CMK (cell line): Measurements from ENCODE around the gene NOC2L.
"Not testable (repeated sequence)": the region's sequence is repeated elsewhere in the genome, so short reads cannot be mapped to it uniquely, and the experiment has no call there.

ENCODE experiments used
- DNase-seq: peaks from one replicate; pipeline ENCODE4 v3.0.0-alpha.2; 2010; ENCODE audit warnings: low read depth

The NOC2L gene

DNA sequence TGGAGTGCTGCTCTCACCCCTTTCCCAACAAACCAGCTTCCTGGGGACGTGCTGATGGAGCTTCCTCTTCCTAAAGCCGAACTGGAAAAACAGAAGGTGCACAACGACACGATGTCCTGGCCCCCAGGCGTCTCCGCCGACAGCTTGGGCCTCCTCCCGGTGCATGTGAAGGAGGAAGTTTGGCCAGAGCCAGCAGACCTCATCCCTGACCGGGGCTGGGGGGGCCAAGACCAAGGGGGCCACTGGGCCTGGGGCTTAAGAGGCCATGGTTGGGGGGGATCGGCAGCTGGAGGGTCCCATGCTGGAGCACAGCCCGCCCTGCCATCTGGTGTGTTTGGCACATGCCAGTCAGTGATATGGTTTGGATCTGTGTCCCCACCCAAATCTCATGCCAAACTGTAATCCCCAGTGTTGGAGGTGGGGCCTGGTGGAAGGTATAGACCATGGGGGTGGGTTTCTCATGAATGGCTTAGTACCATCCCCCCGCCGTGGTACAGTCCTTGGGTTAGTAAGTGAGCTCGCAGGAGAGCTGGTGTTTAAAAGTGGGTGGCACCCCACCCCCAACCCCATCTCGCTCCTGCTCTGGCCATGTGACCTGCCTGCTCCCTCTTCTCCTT is 34.4 kb upstream of the NOC2L start:
- DNase-seq, result no peak

DNA sequence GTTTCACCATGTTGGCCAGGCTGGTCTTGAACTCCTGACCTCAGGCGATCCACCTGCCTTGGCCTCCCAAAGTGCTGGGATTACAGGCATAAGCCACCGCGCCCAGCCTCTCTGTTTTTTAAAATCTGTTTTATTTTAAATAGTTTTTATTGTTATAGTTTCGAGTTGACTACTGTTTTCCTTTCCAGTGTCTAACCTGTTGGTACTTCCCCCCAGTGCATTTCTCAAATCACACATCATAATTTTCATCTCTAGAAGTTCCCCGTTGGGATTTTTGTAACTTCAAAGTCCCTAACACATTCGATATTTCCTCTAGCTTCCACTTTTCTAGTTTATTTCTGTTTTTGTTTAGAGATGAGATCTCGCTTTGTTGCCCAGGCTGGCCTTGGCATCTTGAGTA is 33.3 kb upstream of the NOC2L start:
- no peak for DNase-seq

DNA sequence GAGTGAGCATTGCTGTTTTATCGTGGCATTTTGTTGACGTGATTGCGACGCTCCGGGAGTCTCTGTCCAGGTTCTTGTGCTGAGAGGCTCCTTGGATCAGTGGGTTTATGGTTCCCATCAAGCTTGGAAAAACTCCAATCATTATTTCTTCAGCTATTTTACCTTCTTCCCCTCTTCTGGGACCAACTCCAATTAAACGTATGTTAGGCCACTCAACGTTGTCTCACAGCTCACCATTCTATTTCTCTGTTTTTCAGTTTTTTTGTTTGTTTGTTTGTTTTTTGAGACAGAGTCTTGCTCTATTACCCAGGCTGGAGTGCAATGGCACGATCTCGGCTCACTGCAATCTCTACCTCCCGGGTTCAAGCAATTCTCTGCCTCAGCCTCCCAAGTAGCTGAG is 32.8 kb upstream of the NOC2L start:
- DNase-seq, result no peak

DNA sequence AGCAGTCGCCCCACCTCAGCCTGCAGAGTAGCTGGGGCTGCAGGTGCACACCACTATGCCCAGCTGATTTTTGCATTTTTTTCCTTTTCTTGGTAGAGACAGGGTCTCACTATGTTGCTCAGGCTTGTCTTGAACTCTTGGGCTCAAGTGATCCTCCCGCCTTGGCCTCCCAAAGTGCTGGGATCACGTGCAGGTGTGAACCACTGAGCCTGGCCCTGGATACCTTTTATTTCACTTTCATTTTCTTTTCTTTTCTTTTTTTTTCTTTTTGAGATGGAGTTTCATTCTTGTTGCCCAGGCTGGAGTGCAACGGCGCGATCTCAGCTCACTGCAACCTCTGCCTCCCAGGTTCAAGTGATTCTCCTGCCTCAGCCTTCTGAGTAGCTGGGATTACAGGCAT is 32.2 kb upstream of the NOC2L start:
- DNase-seq, result not testable (repeated sequence)

DNA sequence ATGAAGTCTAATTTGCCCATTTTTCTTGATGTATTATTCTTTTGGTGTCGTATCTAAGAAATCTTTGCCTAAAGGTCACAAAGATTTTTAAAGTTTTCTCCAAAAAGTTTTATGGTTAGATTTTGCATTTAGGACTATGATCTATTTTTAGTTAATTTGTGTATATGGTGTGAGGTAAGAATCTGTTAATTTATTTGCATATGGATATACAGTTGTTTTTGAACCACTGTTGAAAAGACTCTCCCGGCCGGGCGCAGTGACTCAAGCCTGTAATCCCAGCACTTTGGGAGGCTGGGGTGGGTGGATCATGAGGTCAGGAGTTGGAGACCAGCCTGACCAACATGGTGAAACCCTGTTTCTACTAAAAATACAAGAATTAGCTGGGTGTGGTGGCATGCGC is 29.0 kb upstream of the NOC2L start:
- not testable (repeated sequence) for DNase-seq

DNA sequence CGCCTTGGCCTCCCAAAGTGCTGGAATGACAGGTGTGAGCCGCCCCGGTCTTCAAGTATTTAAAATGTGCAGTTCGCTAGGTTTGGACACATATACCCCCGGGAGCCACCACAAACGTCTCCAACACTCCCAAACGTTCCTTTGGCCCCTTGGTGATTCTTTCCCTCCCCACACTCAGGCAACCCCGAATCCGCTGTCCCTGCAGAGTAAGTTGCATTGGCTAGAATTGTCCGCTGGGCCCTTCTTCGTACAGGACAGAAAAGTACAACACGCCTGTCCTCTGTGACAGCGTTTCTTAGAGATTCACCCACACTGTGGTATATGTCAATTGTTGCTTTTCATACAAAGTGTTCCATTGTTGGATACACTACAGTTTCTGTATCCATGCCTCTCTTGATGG is 26.1 kb upstream of the NOC2L start:
- no peak for DNase-seq

DNA sequence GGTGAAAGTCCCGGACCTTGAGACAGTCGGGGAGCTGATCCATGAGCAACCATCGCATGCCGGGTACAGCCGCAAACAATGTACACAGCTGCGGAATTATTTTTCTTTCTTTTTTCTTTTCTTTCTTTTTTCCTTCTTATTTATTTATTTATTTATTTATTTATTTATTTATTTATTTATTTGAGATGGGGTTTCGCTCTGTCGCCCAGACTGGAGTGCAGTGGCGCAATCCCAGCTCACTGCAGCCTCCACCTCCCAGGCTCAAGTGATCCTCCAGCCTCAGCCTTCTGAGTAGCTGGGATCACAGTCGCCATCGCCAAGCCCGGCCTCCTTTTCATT is 25.4 kb upstream of the NOC2L start:
- no peak for DNase-seq

DNA sequence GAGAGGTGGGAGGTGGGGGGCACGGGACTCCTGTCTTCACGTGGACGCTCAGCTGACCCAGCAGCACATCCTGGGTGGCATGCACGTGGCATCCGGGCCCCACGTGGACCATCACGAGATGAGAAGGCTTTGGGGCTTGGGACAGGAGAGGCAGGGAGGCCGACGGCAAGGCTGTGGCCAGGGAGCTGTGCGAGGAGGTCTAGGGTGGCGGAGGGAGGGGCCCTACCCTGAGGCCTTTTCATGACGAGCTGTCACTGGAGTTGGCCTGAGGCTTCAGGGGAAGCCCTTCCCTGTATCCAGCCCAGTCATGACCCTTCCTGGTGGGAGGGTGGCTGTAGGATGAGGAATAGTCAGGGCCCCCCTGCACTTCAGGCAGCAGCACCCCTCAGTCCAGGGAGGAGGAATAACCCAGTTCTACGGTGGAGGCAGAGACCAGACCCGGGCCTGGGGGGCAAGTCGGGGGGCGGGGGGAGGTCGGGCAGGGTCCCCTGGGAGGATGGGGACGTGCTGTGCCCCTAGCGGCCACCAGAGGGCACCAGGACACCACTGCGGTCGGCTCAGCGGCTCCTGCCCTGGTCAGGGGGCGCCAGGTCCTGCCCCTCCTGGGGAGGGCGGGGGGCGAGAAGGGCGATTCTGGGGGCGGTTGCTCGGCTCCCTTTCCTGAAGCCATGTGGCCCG is 24.9 kb upstream of the NOC2L start:
- DNase-seq, result no peak

DNA sequence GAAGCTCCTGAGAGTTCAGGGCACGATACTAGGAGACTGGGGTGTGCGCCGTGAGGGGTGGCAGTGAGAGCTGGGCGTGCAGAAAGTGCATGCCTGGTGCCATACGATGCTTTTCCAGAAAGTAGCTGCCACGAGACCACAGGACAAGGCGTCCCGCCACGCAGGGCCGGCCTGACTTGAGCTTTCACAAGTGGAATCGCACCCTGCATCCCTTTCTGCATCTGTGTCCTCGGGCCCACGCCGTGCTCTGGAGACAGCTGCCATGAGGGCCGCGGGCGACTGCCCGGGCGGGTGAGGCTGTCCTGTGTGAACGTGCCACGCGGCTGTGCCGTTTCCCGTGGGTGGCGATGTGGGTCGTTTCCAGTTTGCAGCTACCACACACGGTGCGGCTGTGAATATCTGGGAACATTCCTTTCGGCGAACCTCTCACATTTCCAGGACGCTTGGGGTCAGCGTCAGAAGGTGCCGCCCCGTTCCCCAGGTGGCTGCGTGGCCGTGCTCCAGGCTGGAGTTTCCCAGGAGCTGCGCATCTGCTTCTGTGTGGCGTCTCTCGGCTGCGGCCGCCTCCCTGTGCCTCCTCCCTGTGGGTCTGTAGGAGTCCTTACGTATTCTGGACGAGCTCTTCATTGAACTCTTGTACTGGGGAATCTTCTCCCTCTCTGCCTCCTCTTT is 23.8 kb upstream of the NOC2L start:
- no peak for DNase-seq

DNA sequence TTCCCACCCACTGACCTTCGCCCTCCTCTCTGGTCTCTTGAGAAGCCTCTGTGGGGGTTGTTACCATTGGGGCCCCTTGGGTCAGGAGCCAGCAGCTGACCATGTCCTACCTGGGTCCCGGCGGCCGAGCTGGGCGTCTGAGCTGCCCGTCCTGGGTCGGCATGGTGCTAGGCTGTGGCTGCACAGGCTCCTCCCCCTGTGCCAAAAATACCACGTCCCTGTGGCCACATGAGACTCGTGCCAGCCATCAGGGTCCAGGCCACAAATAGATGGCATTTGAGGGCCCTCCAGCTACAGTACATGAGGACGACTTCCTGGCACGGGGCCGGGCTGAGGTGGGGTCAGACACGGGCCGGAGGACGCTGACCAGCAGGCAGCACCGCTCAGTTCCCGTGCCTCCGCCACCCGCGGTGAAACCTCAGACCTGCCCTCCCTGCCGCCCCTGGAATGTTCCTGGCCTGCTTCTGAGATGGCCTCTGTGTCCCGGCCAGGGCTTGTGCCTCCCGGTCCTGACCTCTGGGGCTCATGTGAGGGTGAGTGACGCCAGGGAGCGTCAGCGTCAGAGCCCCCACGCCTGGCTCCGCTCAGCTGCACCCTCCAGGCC is 23.0 kb upstream of the NOC2L start, which contains the start of gene PERM1:
Gene PERM1, minus strand, starts transcription at position 139 of the 604 bp plus-strand sequence. CDS start 1,064 bp downstream, outside the sequence.
- DNase-seq, result no peak

DNA sequence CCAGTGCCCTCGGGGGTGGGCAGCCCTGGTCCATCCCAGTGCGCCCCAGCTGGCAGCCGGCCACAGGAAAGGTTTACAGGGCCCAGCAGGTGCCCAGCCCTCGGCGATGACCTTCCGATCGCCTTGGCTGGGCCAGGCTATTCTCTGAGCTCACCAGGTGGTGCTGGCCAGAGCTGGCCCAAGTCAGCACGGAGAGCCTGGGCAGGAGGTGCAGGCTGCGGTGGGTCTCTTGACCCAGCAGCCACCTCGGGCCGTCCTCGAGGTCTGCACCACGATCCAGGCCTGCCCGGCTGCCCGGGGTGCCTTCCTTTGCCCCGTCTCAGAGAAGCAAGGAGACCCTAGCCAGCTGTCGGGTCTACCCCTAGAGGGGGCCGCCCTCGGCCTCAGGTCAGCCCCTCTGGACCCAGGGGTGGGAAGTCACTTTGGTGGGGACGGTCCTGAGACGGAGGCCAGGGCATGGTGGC is 22.5 kb upstream of the NOC2L start:
- DNase-seq, result no peak

DNA sequence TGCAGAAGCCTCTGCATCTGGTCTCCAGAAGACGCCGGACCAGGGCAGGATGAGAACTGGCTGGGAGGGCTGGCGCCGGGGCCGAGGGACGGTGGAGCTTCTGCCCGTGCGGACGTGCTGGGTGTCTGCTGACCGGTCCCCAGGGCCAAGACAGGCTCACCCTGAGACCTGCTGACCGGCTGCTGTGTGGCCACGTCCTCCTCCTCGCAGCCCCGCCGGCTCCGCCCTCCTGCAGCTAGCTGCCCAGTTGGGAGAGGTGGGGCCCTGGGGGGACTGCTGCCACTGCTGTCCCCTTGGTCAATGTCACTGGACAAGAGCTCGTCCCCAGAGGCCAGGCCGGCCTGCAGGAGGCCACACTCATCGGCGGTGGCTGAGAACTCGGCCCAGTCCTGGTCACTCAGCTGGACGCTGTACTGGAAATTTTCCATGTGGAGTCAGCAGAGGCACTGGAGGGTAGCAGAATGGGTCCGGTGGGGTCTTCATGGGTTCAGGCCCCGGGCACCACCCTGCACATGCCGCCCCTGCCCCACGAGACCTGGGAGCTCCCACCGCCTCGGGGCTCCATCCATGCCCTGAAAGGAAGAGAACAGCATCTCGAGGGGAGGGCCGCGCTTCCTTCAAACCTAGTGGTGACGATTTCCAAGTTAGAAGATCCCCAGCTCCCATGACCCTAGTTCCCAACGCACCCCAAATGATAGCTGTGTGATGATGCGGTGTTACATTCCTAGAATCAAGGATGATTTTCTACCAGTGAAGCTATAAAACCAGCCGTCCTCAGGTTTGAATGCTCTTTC is 21.7 kb upstream of the NOC2L start:
- DNase-seq, result no peak

DNA sequence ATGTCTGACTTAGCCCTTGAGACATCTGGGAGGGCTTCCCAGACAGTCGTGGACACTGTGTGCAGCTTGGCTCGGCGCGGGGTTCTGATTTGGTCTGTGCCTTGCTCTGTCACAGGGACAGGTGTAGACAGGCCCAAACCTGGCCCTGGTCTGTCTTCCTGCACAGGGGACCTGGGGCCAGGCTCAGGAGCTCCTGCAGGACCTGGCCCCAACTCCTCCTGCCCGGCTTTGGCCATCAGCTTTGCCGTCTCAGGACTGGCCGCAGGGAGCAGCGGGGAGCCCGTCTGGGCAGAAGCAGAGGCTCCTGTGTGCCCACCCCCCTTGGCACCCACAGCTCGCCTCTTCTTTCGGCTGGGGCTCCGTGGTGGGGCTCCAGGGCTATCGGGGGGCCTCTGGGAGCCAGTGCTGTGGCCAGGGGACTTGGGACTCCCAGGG is 21.1 kb upstream of the NOC2L start:
- no peak for DNase-seq

DNA sequence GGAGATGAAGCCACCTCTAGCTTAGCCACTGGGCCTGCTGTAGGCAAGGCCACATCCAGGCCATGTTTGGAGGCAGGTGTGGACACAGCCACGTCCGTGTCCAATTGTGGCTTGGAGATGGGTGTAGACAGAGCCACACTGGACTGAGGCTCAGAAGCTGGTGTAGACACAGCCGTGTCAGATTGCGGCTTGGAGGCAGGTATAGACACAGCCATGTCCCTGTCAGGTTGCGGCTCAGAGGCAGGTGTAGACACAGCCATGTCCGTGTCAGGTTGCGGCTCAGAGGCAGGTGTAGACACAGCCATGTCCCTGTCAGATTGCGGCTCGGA is 20.7 kb upstream of the NOC2L start:
- DNase-seq, result no peak

DNA sequence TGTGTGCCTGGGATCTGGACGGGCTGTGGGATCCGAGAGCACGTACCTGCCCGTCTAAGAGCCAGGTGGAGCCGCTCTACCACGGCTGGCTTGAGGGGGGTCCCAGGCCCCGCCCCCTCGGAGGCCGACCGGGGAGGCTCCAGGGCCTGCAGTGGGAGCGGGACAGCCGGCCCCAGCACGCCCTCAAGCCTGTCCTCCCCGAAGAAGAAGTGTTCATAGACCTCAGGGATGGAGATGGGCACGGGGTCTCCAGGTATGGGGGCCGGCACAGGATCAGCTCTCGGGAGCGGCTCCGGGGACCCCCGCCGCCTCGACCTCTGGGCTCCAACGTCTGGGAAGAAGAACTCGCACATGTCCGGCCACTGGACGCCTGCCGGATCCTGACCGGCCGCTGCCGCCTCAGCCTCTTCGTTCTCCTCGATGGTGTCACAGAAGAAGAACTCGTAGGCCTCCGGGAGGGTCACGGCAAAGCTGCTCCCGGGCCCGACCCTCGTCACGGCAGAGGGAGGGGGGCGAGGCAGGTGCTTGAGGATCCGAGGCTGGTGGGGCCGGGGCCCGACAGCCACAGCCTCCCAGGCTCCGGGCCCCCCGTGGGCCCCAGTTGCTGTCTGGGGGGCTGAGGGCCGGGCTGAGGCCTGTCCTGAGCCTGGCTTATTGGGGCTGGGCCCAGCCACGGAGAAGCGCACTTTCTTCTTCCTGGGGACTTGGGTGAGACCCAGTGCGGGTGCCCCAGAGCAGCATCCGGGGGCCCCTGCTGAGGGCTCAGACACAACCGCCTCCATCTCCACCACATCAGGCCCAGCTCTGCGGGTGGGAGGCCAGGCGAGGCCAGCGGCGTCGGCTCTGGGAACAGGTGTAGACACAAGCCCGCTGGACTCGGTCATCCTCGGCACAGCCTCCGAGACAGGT is 20.0 kb upstream of the NOC2L start:
- DNase-seq, result no peak

DNA sequence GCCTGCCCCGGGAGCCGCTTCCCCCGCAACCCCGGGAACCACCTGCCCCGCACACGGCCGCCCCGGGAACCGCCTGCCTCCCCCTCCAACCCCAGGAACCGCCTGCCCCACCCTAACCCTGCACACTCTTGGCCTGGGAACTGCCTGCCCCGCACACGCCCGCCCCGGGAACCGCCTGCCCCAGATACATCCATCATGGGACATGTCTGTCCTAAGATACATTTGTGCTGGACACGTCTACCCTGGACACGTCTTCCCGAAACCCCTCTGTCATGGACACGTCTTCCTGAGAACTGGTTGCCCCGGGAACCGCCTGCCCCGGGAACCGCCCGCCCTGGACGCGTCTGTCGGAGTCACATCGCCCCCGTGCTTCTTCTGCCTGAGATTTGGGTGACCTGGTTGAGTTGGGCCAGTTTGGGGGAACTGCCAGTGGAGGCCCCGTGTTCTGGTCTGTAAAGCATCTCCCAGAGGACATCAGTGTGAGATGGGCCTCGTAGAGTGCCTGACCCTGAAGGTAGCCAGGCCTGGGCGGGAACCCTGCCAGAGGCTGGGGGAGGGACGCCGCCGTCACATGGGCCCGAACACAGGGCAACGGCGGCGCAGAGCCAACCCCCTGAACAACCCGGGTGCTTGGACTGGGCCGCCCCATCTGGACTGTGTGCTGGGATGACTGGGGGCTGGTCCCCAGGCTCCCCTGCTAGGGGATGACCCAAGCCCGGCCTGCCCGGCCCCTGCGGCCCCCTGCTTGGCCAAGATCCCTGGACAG is 19.2 kb upstream of the NOC2L start:
- no peak for DNase-seq

DNA sequence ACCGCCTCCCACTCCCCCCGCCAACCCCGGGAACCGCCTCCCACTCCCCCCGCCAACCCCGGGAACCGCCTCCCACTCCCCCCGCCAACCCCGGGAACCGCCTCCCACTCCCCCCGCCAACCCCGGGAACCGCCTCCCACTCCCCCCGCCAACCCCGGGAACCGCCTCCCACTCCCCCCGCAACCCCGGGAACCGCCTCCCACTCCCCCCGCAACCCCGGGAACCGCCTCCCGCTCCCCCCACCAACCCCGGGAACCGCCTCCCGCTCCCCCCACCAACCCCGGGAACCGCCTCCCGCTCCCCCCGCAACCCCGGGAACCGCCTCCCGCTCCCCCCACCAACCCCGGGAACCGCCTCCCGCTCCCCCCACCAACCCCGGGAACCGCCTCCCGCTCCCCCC is 17.7 kb upstream of the NOC2L start:
- not testable (repeated sequence) for DNase-seq

DNA sequence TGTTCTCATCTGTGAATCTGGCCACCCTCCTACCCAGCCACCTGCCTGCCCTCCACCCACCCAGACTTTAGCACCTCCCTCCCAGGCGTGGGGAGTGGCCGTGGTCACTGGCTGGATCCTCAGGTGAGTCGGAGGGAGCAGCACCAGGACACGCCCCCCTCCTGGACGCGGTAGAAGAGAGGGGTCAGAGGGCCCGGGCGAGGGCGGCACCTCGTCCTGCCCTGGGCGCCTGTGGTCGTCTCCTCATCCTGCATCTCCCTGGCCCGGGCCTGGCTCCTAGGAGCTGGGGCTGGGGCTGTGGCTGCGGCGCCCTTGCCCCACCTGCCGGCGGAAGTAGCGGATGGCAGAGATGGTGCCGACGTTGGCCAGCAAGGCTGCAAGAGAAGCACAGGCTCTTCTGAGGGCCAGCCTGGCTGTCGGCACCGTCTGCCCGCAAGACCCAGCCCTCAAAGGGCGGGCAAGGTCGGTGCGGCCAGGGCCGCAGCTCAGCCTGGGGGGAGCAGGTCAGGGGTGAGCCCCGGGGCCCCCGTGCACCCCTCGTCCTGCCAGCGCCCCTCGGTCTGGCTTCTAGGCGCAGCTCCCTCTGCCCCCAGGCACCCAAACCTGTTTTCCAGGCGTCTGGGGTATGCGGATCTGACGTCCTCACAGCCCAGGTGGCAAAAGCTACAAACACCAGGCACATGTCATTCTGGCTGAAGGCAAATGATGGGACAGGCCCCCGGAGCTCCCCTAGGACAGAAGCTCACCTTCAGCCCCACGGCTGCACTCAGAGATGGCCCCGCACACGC is 17.0 kb upstream of the NOC2L start:
- DNase-seq, result no peak

DNA sequence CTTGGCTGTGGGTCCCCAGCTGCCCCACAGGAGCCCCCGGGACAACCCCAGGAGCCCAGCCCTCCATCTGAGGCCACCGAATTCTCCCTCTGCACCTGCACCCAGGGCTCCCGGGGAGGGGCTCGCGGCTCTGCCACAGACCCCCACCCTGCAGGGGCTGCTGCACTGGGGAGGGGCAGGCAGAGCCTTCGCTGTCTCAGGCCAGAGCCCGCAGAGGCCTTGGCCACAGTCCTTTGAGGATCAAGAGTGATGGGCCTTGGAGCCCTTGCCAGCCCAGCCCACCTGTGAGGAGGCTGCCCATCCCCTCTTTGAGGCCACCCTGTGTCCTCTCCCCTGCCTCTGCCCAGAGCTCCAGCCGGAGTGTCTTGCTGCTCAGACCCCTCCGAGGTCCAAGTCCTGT is 16.3 kb upstream of the NOC2L start:
- DNase-seq, result no peak
